Measurements from ENCODE around the gene ZNF689. TPM values are rescaled to one million over a fixed set of nuclear protein-coding genes. Genes with fewer than 3 reads are reported as not detected.

ZNF689 gene
- total RNA-seq, 1 donor from 2014 or later = 13.8 TPM

- Histone ChIP-seq H3K36me3 (ENCODE audit: control insufficient read depth, insufficient read depth, low read length) (no peaks in the 10 kb centered on the region), H3K27me3 (ENCODE audit: control insufficient read depth, insufficient read depth, low read length) (no peaks in the 10 kb centered on the region), H3K4me3 (ENCODE audit: low read depth, low read length) (no peak overlapping the region)
- no peak for DNase-seq (ENCODE audit: low read depth)
- TF ChIP-seq CTCF (IDR thresholded peaks at IDR 0.05; ENCODE audit: insufficient read depth, low read length, poor library complexity, severe bottlenecking) = no peak
Observed at GRCh38 chr16:30655815-30656347, 45.7 kb upstream of the ZNF689 start.

GRCh38 chr16:30654856-30655255 is 44.7 kb upstream of the ZNF689 start:
- Histone ChIP-seq H3K27me3 (ENCODE audit: control insufficient read depth, insufficient read depth, low read length) (no peaks in the 10 kb centered on the region), H3K4me3 (ENCODE audit: low read depth, low read length) (no peak overlapping the region), H3K36me3 (ENCODE audit: control insufficient read depth, insufficient read depth, low read length) (no peaks in the 10 kb centered on the region)
- DNase-seq (ENCODE audit: low read depth) = no peak
- TF ChIP-seq CTCF (IDR thresholded peaks at IDR 0.05; ENCODE audit: insufficient read depth, low read length, poor library complexity, severe bottlenecking) = no peak

- H3K36me3 ChIP-seq (ENCODE audit: control insufficient read depth, insufficient read depth, low read length) = no peaks in the 10 kb centered on the region
- H3K27me3 ChIP-seq (ENCODE audit: control insufficient read depth, insufficient read depth, low read length) = no peaks in the 10 kb centered on the region
- H3K4me3 ChIP-seq (ENCODE audit: low read depth, low read length) = no peak overlapping the region
- no peak for TF ChIP-seq CTCF (IDR thresholded peaks at IDR 0.05; ENCODE audit: insufficient read depth, low read length, poor library complexity, severe bottlenecking)
- no peak for DNase-seq (ENCODE audit: low read depth)
Observed at GRCh38 chr16:30652718-30653117, 42.5 kb upstream of the ZNF689 start.

- Histone ChIP-seq H3K27me3 (ENCODE audit: control insufficient read depth, insufficient read depth, low read length) (no peaks in the 10 kb centered on the region), H3K36me3 (ENCODE audit: control insufficient read depth, insufficient read depth, low read length) (no peaks in the 10 kb centered on the region), H3K4me3 (ENCODE audit: low read depth, low read length) (peak overlapping the region; percentile 65)
- no peak for DNase-seq (ENCODE audit: low read depth)
- no peak for TF ChIP-seq CTCF (IDR thresholded peaks at IDR 0.05; ENCODE audit: insufficient read depth, low read length, poor library complexity, severe bottlenecking)
Observed at GRCh38 chr16:30652005-30652296, 41.8 kb upstream of the ZNF689 start.

- Histone ChIP-seq H3K27me3 (ENCODE audit: control insufficient read depth, insufficient read depth, low read length) (no peaks in the 10 kb centered on the region), H3K4me3 (ENCODE audit: low read depth, low read length) (peak overlapping the region; percentile 65), H3K36me3 (ENCODE audit: control insufficient read depth, insufficient read depth, low read length) (no peaks in the 10 kb centered on the region)
- DNase-seq (ENCODE audit: low read depth) = no peak
- peak; percentile 41 for TF ChIP-seq CTCF (IDR thresholded peaks at IDR 0.05; ENCODE audit: insufficient read depth, low read length, poor library complexity, severe bottlenecking)
Observed at GRCh38 chr16:30651124-30652004, 41.2 kb upstream of the ZNF689 start.
